Astrocyte (in vitro differentiated cells and primary cell): Measurements from ENCODE around the gene GTPBP10. TPM values are rescaled to one million over a fixed set of nuclear protein-coding genes. Genes with fewer than 3 reads are reported as not detected.

Experiments used
- DNase-seq: peaks from one replicate; pipeline ENCODE4 v3.0.0-alpha.2; 2010; ENCODE audit warnings: low read depth
- FAIRE-seq: peaks from 2 replicates; lab custom pipeline; 2011; peaks lifted over from hg19 to GRCh38; lab: Jason Lieb, UNC
- H2AFZ ChIP-seq: 2 replicates; pipeline ENCODE4 v1.6.0; 2012; ENCODE audit warnings: low read depth, low read length, inconsistent platforms
- H3K27ac ChIP-seq: 2 replicates; pipeline ENCODE4 v1.5.1; 2011; ENCODE audit warnings: low read depth, low read length, inconsistent platforms
- H3K27me3 ChIP-seq: 2 replicates; pipeline ENCODE4 v1.6.0; 2011; ENCODE audit warnings: low read length, inconsistent platforms; ENCODE audit not compliant: insufficient read depth
- H3K36me3 ChIP-seq: 2 replicates; pipeline ENCODE4 v1.5.1; 2011; ENCODE audit warnings: low read length, inconsistent platforms; ENCODE audit not compliant: insufficient read depth
- H3K4me1 ChIP-seq: 2 replicates; pipeline ENCODE4 v1.5.1; 2011; ENCODE audit warnings: low read length, inconsistent platforms; ENCODE audit not compliant: insufficient read depth
- H3K4me2 ChIP-seq: 2 replicates; pipeline ENCODE4 v1.6.0; 2012; ENCODE audit warnings: low read length, inconsistent platforms
- H3K4me3 ChIP-seq: 2 replicates; pipeline ENCODE4 v1.5.1; 2011; ENCODE audit warnings: low read depth, mild to moderate bottlenecking, low read length, inconsistent platforms; ENCODE audit not compliant: insufficient read depth
- H3K79me2 ChIP-seq: 2 replicates; pipeline ENCODE4 v1.6.0; 2012; ENCODE audit warnings: mild to moderate bottlenecking, low read length, inconsistent platforms; ENCODE audit not compliant: insufficient read depth
- H3K9ac ChIP-seq: 2 replicates; pipeline ENCODE4 v1.6.0; 2012; ENCODE audit warnings: mild to moderate bottlenecking, low read length, inconsistent platforms
- H3K9me3 ChIP-seq: 2 replicates; pipeline ENCODE4 v1.5.1; 2012; ENCODE audit warnings: low read depth, mild to moderate bottlenecking, low read length, inconsistent platforms; ENCODE audit not compliant: insufficient read depth
- H4K20me1 ChIP-seq: 2 replicates; pipeline ENCODE4 v1.6.0; 2012; ENCODE audit warnings: low read length, inconsistent platforms; ENCODE audit not compliant: insufficient read depth
- H3K27ac Mint-ChIP-seq: one replicate; pipeline ENCODE4 v1.8.0; 2021; ENCODE audit warnings: mild to moderate bottlenecking, mixed read lengths; ENCODE audit not compliant: unreplicated experiment
- H3K27me3 Mint-ChIP-seq: one replicate; pipeline ENCODE4 v1.8.0; 2021; ENCODE audit warnings: low read depth, mixed read lengths; ENCODE audit not compliant: unreplicated experiment
- H3K36me3 Mint-ChIP-seq: one replicate; pipeline ENCODE4 v1.8.0; 2021; ENCODE audit warnings: low read depth, mixed read lengths; ENCODE audit not compliant: unreplicated experiment
- H3K4me1 Mint-ChIP-seq: one replicate; pipeline ENCODE4 v1.8.0; 2021; ENCODE audit warnings: low read depth, mixed read lengths; ENCODE audit not compliant: unreplicated experiment
- H3K4me3 Mint-ChIP-seq: one replicate; pipeline ENCODE4 v1.8.0; 2021; ENCODE audit warnings: mild to moderate bottlenecking, moderate library complexity, mixed read lengths; ENCODE audit not compliant: unreplicated experiment
- H3K9me3 Mint-ChIP-seq: one replicate; pipeline ENCODE4 v1.8.0; 2021; ENCODE audit warnings: mild to moderate bottlenecking, mixed read lengths; ENCODE audit not compliant: unreplicated experiment
- CTCF ChIP-seq: IDR thresholded peaks from 2 replicates; pipeline ENCODE4 v1.5.1; 2011; ENCODE audit warnings: low read depth, mild to moderate bottlenecking, inconsistent platforms, low read length, moderate library complexity; ENCODE audit not compliant: insufficient read depth
- EZH2 ChIP-seq: IDR thresholded peaks from 2 replicates; pipeline ENCODE4 v1.6.1; 2012; ENCODE audit warnings: mild to moderate bottlenecking, low read length, inconsistent platforms; ENCODE audit not compliant: insufficient read depth
- total RNA-seq: library from RNA; stranded (reverse); gene quantifications from 2 replicates; pipeline ENCODE4 v1.2.1, GENCODE V29; 2021

GTPBP10 gene
- total RNA-seq, 1 donor from 2014 or later = 18.9 TPM

GRCh38 chr7:90421651-90422050, 75.1 kb downstream of the GTPBP10 start:
- H3K27ac Mint-ChIP-seq = no peak overlapping the region
- H3K9ac ChIP-seq = no peak overlapping the region
- H4K20me1 ChIP-seq = peaks cover 2% of the 10 kb centered on the region
- DNase-seq (no peak), FAIRE-seq (no peak)
- peaks cover 1% of the 10 kb centered on the region for H3K36me3 Mint-ChIP-seq
- no peaks in the 10 kb centered on the region for H3K9me3 ChIP-seq
- no peak for TF ChIP-seq CTCF
- no peak for TF ChIP-seq EZH2
- no peak overlapping the region for H3K4me3 ChIP-seq
- no peaks in the 10 kb centered on the region for H3K9me3 Mint-ChIP-seq
- no peaks in the 10 kb centered on the region for H3K79me2 ChIP-seq
- H3K27me3 Mint-ChIP-seq = no peaks in the 10 kb centered on the region
- no peaks in the 10 kb centered on the region for H3K27me3 ChIP-seq
- no peak overlapping the region for H3K4me2 ChIP-seq
- H3K27ac ChIP-seq = no peak overlapping the region
- no peaks in the 10 kb centered on the region for H3K4me1 Mint-ChIP-seq
- H3K4me1 ChIP-seq = no peaks in the 10 kb centered on the region
- H2AFZ ChIP-seq = no peak overlapping the region
- H3K36me3 ChIP-seq = no peaks in the 10 kb centered on the region
- H3K4me3 Mint-ChIP-seq = no peak overlapping the region

GRCh38 chr7:90424720-90425119, 78.2 kb downstream of the GTPBP10 start:
- no peak overlapping the region for H3K4me3 Mint-ChIP-seq
- Histone ChIP-seq H3K79me2 (no peaks in the 10 kb centered on the region), H3K9me3 (no peaks in the 10 kb centered on the region), H3K27me3 (no peaks in the 10 kb centered on the region), H3K4me3 (no peak overlapping the region), H4K20me1 (no peaks in the 10 kb centered on the region), H3K9ac (no peak overlapping the region), H3K4me1 (no peaks in the 10 kb centered on the region), H2AFZ (no peak overlapping the region), H3K36me3 (no peaks in the 10 kb centered on the region), H3K4me2 (no peak overlapping the region), H3K27ac (no peak overlapping the region)
- DNase-seq (no peak), FAIRE-seq (no peak)
- H3K9me3 Mint-ChIP-seq = no peaks in the 10 kb centered on the region
- TF ChIP-seq EZH2 (no peak), CTCF (no peak)
- peaks cover 1% of the 10 kb centered on the region for H3K36me3 Mint-ChIP-seq
- no peaks in the 10 kb centered on the region for H3K27me3 Mint-ChIP-seq
- H3K4me1 Mint-ChIP-seq = no peaks in the 10 kb centered on the region
- no peak overlapping the region for H3K27ac Mint-ChIP-seq

GRCh38 chr7:90425376-90425775, 78.9 kb downstream of the GTPBP10 start:
- H2AFZ ChIP-seq = no peak overlapping the region
- TF ChIP-seq EZH2 (no peak), CTCF (no peak)
- DNase-seq (no peak), FAIRE-seq (no peak)
- H3K4me2 ChIP-seq = no peak overlapping the region
- Mint-ChIP-seq H3K27me3 (no peaks in the 10 kb centered on the region), H3K9me3 (no peaks in the 10 kb centered on the region), H3K27ac (no peak overlapping the region), H3K36me3 (peaks cover 1% of the 10 kb centered on the region), H3K4me1 (no peaks in the 10 kb centered on the region), H3K4me3 (no peak overlapping the region)
- no peaks in the 10 kb centered on the region for H3K79me2 ChIP-seq
- H3K9ac ChIP-seq = no peak overlapping the region
- no peaks in the 10 kb centered on the region for H3K4me1 ChIP-seq
- H3K4me3 ChIP-seq = no peak overlapping the region
- no peaks in the 10 kb centered on the region for H3K27me3 ChIP-seq
- H3K36me3 ChIP-seq = no peaks in the 10 kb centered on the region
- H3K27ac ChIP-seq = no peak overlapping the region
- no peaks in the 10 kb centered on the region for H4K20me1 ChIP-seq
- no peaks in the 10 kb centered on the region for H3K9me3 ChIP-seq
